Glutamatergic neuron (in vitro differentiated cells): Measurements from ENCODE around the gene SAPCD1. TPM values are rescaled to one million over a fixed set of nuclear protein-coding genes. Genes with fewer than 3 reads are reported as not detected.
"Not testable (repeated sequence)": the region's sequence is repeated elsewhere in the genome, so short reads cannot be mapped to it uniquely, and the experiment has no call there.

Experiments used
- DNase-seq: peaks from one replicate; pipeline ENCODE4 v3.0.0; 2022
- H3K27ac Mint-ChIP-seq: one replicate; pipeline ENCODE4 v1.8.0; 2020; ENCODE audit warnings: mild to moderate bottlenecking, mixed read lengths, inconsistent platforms; ENCODE audit not compliant: unreplicated experiment
- H3K27me3 Mint-ChIP-seq: one replicate; pipeline ENCODE4 v1.8.0; 2020; ENCODE audit warnings: mild to moderate bottlenecking, moderate library complexity, mixed read lengths, inconsistent platforms; ENCODE audit not compliant: unreplicated experiment
- H3K36me3 Mint-ChIP-seq: one replicate; pipeline ENCODE4 v1.8.0; 2020; ENCODE audit warnings: mild to moderate bottlenecking, mixed read lengths, inconsistent platforms; ENCODE audit not compliant: unreplicated experiment
- H3K4me1 Mint-ChIP-seq: one replicate; pipeline ENCODE4 v1.8.0; 2020; ENCODE audit warnings: mild to moderate bottlenecking, low read depth, mixed read lengths, inconsistent platforms; ENCODE audit not compliant: unreplicated experiment
- H3K4me3 Mint-ChIP-seq: one replicate; pipeline ENCODE4 v1.8.0; 2020; ENCODE audit warnings: mild to moderate bottlenecking, mixed read lengths, inconsistent platforms; ENCODE audit not compliant: unreplicated experiment
- H3K9me3 Mint-ChIP-seq: one replicate; pipeline ENCODE4 v1.8.0; 2020; ENCODE audit warnings: mild to moderate bottlenecking, moderate library complexity, mixed read lengths, inconsistent platforms; ENCODE audit not compliant: unreplicated experiment
- CTCF ChIP-seq: fragments of 200-600 bp; sonication (generic); IDR thresholded peaks from one replicate; pipeline ENCODE4 v1.5.0; 2021; ENCODE audit not compliant: partially characterized antibody, unreplicated experiment
- total RNA-seq: library from RNA; stranded (reverse); fragmentation: NEBNext Ultra II Directional; extraction: Animal tissue kit (Norgen Biotek cat#: 25700); gene quantifications from one replicate; pipeline ENCODE4 v1.2.1, GENCODE V29; 2021; ENCODE audit not compliant: unreplicated experiment

The SAPCD1 gene
- total RNA-seq, 1 donor from 2014 or later = 3.7 TPM

GRCh38 chr6:31805939-31806469 lies 43.5 kb downstream of the SAPCD1 start:
- Mint-ChIP-seq H3K36me3 (no peaks in the 10 kb centered on the region), H3K27ac (peak overlapping the region; percentile 78), H3K27me3 (no peaks in the 10 kb centered on the region), H3K4me1 (peaks cover 4% of the 10 kb centered on the region), H3K4me3 (peak overlapping the region; percentile 97), H3K9me3 (peaks cover 6% of the 10 kb centered on the region)
- DNase-seq = no peak
- no peak for TF ChIP-seq CTCF

DNA sequence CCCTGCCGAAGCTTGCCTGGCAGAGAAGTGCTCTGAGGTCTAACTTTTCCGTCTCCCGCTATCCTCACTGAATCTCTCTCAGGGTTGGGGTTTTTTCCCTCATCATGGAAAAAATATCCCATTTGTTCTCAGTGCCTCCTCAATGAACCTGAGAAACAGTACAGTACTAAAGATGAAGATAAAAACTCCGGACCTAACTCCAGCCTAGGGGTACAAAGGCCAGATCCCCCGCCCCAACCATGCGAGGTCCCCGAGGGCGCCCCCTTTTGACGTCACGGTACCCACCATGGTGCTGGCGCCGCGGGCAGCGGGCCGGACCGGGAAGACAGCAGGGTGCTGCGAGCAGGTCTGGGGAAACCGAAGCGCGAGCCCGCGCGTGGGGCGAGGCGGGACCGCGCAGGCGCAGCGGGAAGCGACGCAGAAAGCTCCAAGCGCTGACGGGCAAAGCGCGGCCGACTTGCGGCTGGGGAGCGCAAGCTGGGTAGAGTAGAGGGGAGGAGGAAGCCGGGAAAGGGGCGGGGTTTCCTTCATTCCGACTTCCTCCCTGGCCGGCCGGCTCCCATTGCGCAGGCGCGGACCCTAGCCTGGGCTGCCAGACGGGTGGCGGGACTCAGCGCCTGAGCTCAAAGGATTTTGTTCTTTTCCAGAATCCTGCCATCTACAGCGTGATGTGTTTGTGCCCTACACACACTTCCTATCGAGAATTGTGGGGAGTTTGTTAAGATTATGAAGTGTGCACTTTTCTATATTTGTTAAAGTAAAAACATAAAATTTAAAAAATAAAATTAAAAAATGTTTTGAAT lies 44.2 kb downstream of the SAPCD1 start, which contains the start of gene LSM2:
LSM2 (minus strand) TSS at position 497 of the 803 bp plus-strand sequence; CDS start at position 288, 209 bp downstream.
- H3K27ac Mint-ChIP-seq = peak within 1 kb of the TSS; percentile 90
- peak within 1 kb of the TSS; percentile 97 for H3K4me3 Mint-ChIP-seq
- H3K9me3 Mint-ChIP-seq = peaks cover 6% of the 10 kb centered on the region
- no peaks in the 10 kb centered on the region for H3K27me3 Mint-ChIP-seq
- H3K36me3 Mint-ChIP-seq = no peaks in the 10 kb centered on the region
- DNase-seq = peak; percentile 99
- H3K4me1 Mint-ChIP-seq = peaks cover 4% of the 10 kb centered on the region
- peak; percentile 40 for TF ChIP-seq CTCF

DNA sequence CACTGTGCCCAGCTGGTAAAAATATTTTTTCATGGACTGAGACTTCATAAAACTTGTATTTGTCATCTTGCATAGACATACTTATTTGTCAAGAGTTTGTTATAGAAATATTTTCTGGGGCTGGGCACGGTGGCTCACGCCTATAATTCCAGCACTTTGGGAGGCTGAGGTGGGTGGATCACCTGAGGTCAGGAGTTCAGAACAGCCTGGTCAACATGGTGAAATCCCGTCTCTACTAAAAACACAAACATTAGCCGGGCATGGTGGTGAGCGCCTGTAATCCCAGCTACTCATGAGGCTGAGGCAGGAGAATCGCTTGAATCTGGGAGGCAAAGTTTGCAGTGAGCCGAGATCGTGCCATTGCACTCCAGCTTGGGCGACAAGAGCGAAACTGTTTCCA lies 46.1 kb downstream of the SAPCD1 start:
- not testable (repeated sequence) for DNase-seq, H3K9me3 Mint-ChIP-seq, H3K27me3 Mint-ChIP-seq, H3K4me1 Mint-ChIP-seq, H3K27ac Mint-ChIP-seq, H3K36me3 Mint-ChIP-seq, H3K4me3 Mint-ChIP-seq

DNA sequence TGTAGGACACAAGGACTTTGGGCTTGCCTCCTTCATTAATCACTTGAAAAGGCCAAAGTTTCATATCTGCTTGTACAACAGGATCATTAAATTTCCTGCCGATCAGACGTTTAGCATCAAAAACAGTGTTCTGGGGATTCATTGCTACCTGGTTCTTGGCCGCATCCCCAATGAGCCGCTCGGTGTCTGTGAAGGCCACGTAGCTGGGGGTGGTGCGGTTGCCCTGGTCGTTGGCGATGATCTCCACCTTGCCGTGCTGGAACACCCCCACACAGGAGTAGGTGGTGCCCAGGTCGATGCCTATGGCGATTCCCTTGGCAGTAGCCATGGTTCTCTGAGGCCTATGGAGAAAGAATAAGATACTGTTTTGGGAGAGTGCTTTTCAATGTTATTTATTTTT lies 49.2 kb downstream of the SAPCD1 start:
- no peak for TF ChIP-seq CTCF
- Mint-ChIP-seq H3K27me3 (peaks cover 4% of the 10 kb centered on the region), H3K9me3 (peaks cover 3% of the 10 kb centered on the region), H3K36me3 (no peaks in the 10 kb centered on the region), H3K27ac (no peak overlapping the region), H3K4me1 (peaks cover 6% of the 10 kb centered on the region), H3K4me3 (no peak overlapping the region)
- DNase-seq = no peak

DNA sequence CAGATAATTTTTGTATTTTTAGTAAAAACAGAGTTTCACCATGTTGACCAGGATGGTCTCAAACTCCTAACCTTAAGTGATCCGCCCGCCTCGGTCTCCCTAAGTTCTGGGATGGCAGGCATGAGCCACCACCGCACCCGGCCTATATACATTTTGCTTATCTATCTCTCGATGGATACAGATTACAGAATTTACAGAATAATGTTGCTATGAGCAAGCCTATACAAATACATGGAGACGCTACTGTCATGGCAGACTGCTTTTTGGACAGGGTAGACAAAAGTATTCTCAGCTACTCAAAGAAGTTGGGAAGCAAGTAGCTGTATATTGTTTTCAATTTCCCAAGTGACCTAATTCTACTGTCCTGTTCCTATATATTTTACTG lies 51.0 kb downstream of the SAPCD1 start:
- no peak for DNase-seq
- Mint-ChIP-seq H3K4me1 (peaks cover 8% of the 10 kb centered on the region), H3K4me3 (peak overlapping the region; percentile 82), H3K9me3 (peaks cover 10% of the 10 kb centered on the region), H3K36me3 (peaks cover 4% of the 10 kb centered on the region), H3K27me3 (peaks cover 4% of the 10 kb centered on the region), H3K27ac (peak overlapping the region; percentile 91)
- TF ChIP-seq CTCF = no peak

Other genes with a start within 250 kb of the SAPCD1 start
- not detected for gene MCCD1, start 233.7 kb upstream of the SAPCD1 start, total RNA-seq
- 526 TPM for gene DDX39B, start 220.7 kb upstream of the SAPCD1 start, total RNA-seq
- 95.6 TPM for gene ATP6V1G2, start 216.0 kb upstream of the SAPCD1 start, total RNA-seq
- 29.8 TPM for gene NFKBIL1, start 215.0 kb upstream of the SAPCD1 start, total RNA-seq
- not detected for gene LTA, start 190.4 kb upstream of the SAPCD1 start, total RNA-seq
- gene TNF, start 187.1 kb upstream of the SAPCD1 start, total RNA-seq = not detected
- not detected for gene LTB, start 180.2 kb upstream of the SAPCD1 start, total RNA-seq
- gene LST1, start 176.4 kb upstream of the SAPCD1 start, total RNA-seq = not detected
- not detected for gene NCR3, start 169.7 kb upstream of the SAPCD1 start, total RNA-seq
- gene AIF1, start 147.4 kb upstream of the SAPCD1 start, total RNA-seq = not detected
- gene PRRC2A, start 141.9 kb upstream of the SAPCD1 start, total RNA-seq = 303 TPM
- 804 TPM for gene BAG6, start 110.0 kb upstream of the SAPCD1 start, total RNA-seq
- gene APOM, start 106.8 kb upstream of the SAPCD1 start, total RNA-seq = 1.5 TPM
- gene C6orf47, start 101.9 kb upstream of the SAPCD1 start, total RNA-seq = 28.8 TPM
- 30.1 TPM for gene GPANK1, start 97.7 kb upstream of the SAPCD1 start, total RNA-seq
- gene CSNK2B, start 96.6 kb upstream of the SAPCD1 start, total RNA-seq = 214 TPM
- gene LY6G5B, start 92.7 kb upstream of the SAPCD1 start, total RNA-seq = 43.1 TPM
- gene LY6G5C, start 81.6 kb upstream of the SAPCD1 start, total RNA-seq = 13.8 TPM
- gene ABHD16A, start 59.3 kb upstream of the SAPCD1 start, total RNA-seq = 120 TPM
- not detected for gene LY6G6F, start 55.8 kb upstream of the SAPCD1 start, total RNA-seq
- gene LY6G6D, start 47.3 kb upstream of the SAPCD1 start, total RNA-seq = not detected
- 1.8 TPM for gene LY6G6C, start 40.9 kb upstream of the SAPCD1 start, total RNA-seq
- gene MPIG6B, start 39.3 kb upstream of the SAPCD1 start, total RNA-seq = not detected
- gene DDAH2, start 33.4 kb upstream of the SAPCD1 start, total RNA-seq = 266 TPM
- 310 TPM for gene CLIC1, start 26.1 kb upstream of the SAPCD1 start, total RNA-seq
- 25.7 TPM for gene MSH5, start 22.7 kb upstream of the SAPCD1 start, total RNA-seq
- 3.2 TPM for gene VWA7, start 14.7 kb downstream of the SAPCD1 start, total RNA-seq
- gene VARS1, start 33.1 kb downstream of the SAPCD1 start, total RNA-seq = 204 TPM
- gene LSM2, start 44.3 kb downstream of the SAPCD1 start, total RNA-seq = 68.2 TPM
- gene HSPA1L, start 52.6 kb downstream of the SAPCD1 start, total RNA-seq = 2.5 TPM
- 54.3 TPM for gene HSPA1A, start 52.9 kb downstream of the SAPCD1 start, total RNA-seq
- gene HSPA1B, start 65.1 kb downstream of the SAPCD1 start, total RNA-seq = 93.9 TPM
- 40.2 TPM for gene NEU1, start 100.2 kb downstream of the SAPCD1 start, total RNA-seq
- not detected for gene SLC44A4, start 116.3 kb downstream of the SAPCD1 start, total RNA-seq
- 113 TPM for gene EHMT2, start 135.0 kb downstream of the SAPCD1 start, total RNA-seq
- 16.2 TPM for gene ZBTB12, start 139.4 kb downstream of the SAPCD1 start, total RNA-seq
- gene C2, start 165.1 kb downstream of the SAPCD1 start, total RNA-seq = not detected
- gene CFB, start 183.4 kb downstream of the SAPCD1 start, total RNA-seq = not detected
- 52.7 TPM for gene NELFE, start 196.3 kb downstream of the SAPCD1 start, total RNA-seq
- 109 TPM for gene SKIC2, start 196.5 kb downstream of the SAPCD1 start, total RNA-seq
- gene DXO, start 209.5 kb downstream of the SAPCD1 start, total RNA-seq = 23.8 TPM
- 9.3 TPM for gene C4A, start 219.4 kb downstream of the SAPCD1 start, total RNA-seq